ENCODE results near the gene TRIL. TPM values are rescaled to one million over a fixed set of nuclear protein-coding genes. Genes with fewer than 3 reads are reported as not detected.

The TRIL gene
- total RNA-seq, 1 donor from 2014 or later: 4.0 TPM

GRCh38 chr7:28976022-28976421 lies 17.9 kb upstream of the TRIL start:
- DNase-seq (ENCODE audit: extremely low spot score, unreplicated experiment): no peak
- Mint-ChIP-seq H3K27ac (ENCODE audit: unreplicated experiment) (no peak overlapping the region), H3K9me3 (ENCODE audit: unreplicated experiment) (peaks cover 27% of the 10 kb centered on the region), H3K4me1 (ENCODE audit: unreplicated experiment) (peaks cover 1% of the 10 kb centered on the region), H3K4me3 (ENCODE audit: unreplicated experiment) (no peak overlapping the region), H3K27me3 (ENCODE audit: unreplicated experiment) (peaks cover 3% of the 10 kb centered on the region), H3K36me3 (ENCODE audit: unreplicated experiment) (peaks cover 6% of the 10 kb centered on the region)
- TF ChIP-seq CTCF (IDR thresholded peaks at IDR 0.05): no peak

GRCh38 chr7:28973591-28973990 lies 15.5 kb upstream of the TRIL start:
- Mint-ChIP-seq H3K27me3 (ENCODE audit: unreplicated experiment) (peaks cover 3% of the 10 kb centered on the region), H3K4me1 (ENCODE audit: unreplicated experiment) (no peaks in the 10 kb centered on the region), H3K36me3 (ENCODE audit: unreplicated experiment) (peaks cover 9% of the 10 kb centered on the region), H3K4me3 (ENCODE audit: unreplicated experiment) (no peak overlapping the region), H3K27ac (ENCODE audit: unreplicated experiment) (no peak overlapping the region), H3K9me3 (ENCODE audit: unreplicated experiment) (peaks cover 32% of the 10 kb centered on the region)
- no peak for TF ChIP-seq CTCF (IDR thresholded peaks at IDR 0.05)
- DNase-seq (ENCODE audit: extremely low spot score, unreplicated experiment): no peak

- no peak for DNase-seq (ENCODE audit: extremely low spot score, unreplicated experiment)
- H3K4me3 Mint-ChIP-seq (ENCODE audit: unreplicated experiment): no peak overlapping the region
- H3K27ac Mint-ChIP-seq (ENCODE audit: unreplicated experiment): no peak overlapping the region
- no peak for TF ChIP-seq CTCF (IDR thresholded peaks at IDR 0.05)
- no peaks in the 10 kb centered on the region for H3K36me3 Mint-ChIP-seq (ENCODE audit: unreplicated experiment)
- no peaks in the 10 kb centered on the region for H3K9me3 Mint-ChIP-seq (ENCODE audit: unreplicated experiment)
- H3K27me3 Mint-ChIP-seq (ENCODE audit: unreplicated experiment): peaks cover 6% of the 10 kb centered on the region
- no peaks in the 10 kb centered on the region for H3K4me1 Mint-ChIP-seq (ENCODE audit: unreplicated experiment)
These were observed 5.9 kb upstream of the TRIL start for GRCh38 chr7:28964056-28964455.

- no peak for DNase-seq (ENCODE audit: extremely low spot score, unreplicated experiment)
- H3K36me3 Mint-ChIP-seq (ENCODE audit: unreplicated experiment): no peaks in the 10 kb centered on the region
- TF ChIP-seq CTCF (IDR thresholded peaks at IDR 0.05): no peak
- peaks cover 14% of the 10 kb centered on the region for H3K4me1 Mint-ChIP-seq (ENCODE audit: unreplicated experiment)
- H3K9me3 Mint-ChIP-seq (ENCODE audit: unreplicated experiment): no peaks in the 10 kb centered on the region
- H3K27ac Mint-ChIP-seq (ENCODE audit: unreplicated experiment): no peak overlapping the region
- peaks cover 12% of the 10 kb centered on the region for H3K27me3 Mint-ChIP-seq (ENCODE audit: unreplicated experiment)
- H3K4me3 Mint-ChIP-seq (ENCODE audit: unreplicated experiment): no peak overlapping the region
These were observed 3.8 kb upstream of the TRIL start for GRCh38 chr7:28961972-28962371.

- Mint-ChIP-seq H3K36me3 (ENCODE audit: unreplicated experiment) (no peaks in the 10 kb centered on the region), H3K27me3 (ENCODE audit: unreplicated experiment) (peaks cover 7% of the 10 kb centered on the region), H3K4me3 (ENCODE audit: unreplicated experiment) (no peak overlapping the region), H3K4me1 (ENCODE audit: unreplicated experiment) (peaks cover 21% of the 10 kb centered on the region), H3K9me3 (ENCODE audit: unreplicated experiment) (no peaks in the 10 kb centered on the region), H3K27ac (ENCODE audit: unreplicated experiment) (no peak overlapping the region)
- DNase-seq (ENCODE audit: extremely low spot score, unreplicated experiment): no peak
- no peak for TF ChIP-seq CTCF (IDR thresholded peaks at IDR 0.05)
These were observed 2.1 kb upstream of the TRIL start for GRCh38 chr7:28960071-28960840.
